Neural progenitor cell (in vitro differentiated cells): Measurements from ENCODE around the gene CNBP. TPM values are rescaled to one million over a fixed set of nuclear protein-coding genes. Genes with fewer than 3 reads are reported as not detected.

Experiments used
- DNase-seq: peaks from one replicate; pipeline ENCODE4 v3.0.0-alpha.2; 2016; ENCODE audit warnings: low spot score
- H2AFZ ChIP-seq: fragments of 200-600 bp; sonication (generic); replicated peaks from 2 replicates; pipeline ENCODE4 v1.6.1; 2016; ENCODE audit warnings: antibody characterized with exemption
- H3F3A ChIP-seq: fragments of 200-600 bp; sonication (generic); 2 replicates; pipeline ENCODE4 v1.6.1; 2016; ENCODE audit warnings: antibody characterized with exemption, low read depth
- H3K27ac ChIP-seq: fragments of 200-600 bp; sonication (generic); 2 replicates; pipeline ENCODE4 v1.5.1; 2016; ENCODE audit warnings: mild to moderate bottlenecking
- H3K27me3 ChIP-seq: fragments of 200-600 bp; sonication (generic); 2 replicates; pipeline ENCODE4 v1.6.1; 2016; ENCODE audit warnings: mild to moderate bottlenecking, moderate library complexity
- H3K36me3 ChIP-seq: fragments of 200-600 bp; sonication (generic); 2 replicates; pipeline ENCODE4 v1.5.1; 2016
- H3K4me1 ChIP-seq: fragments of 200-600 bp; sonication (generic); 2 replicates; pipeline ENCODE4 v1.6.1; 2016; ENCODE audit warnings: mixed run types
- H3K4me2 ChIP-seq: fragments of 200-600 bp; sonication (generic); 2 replicates; pipeline ENCODE4 v1.6.1; 2016
- H3K4me3 ChIP-seq: fragments of 200-600 bp; sonication (generic); 2 replicates; pipeline ENCODE4 v1.5.1; 2016
- H3K79me2 ChIP-seq: fragments of 200-600 bp; sonication (generic); 2 replicates; pipeline ENCODE4 v1.6.1; 2016; ENCODE audit warnings: low read depth
- H3K9ac ChIP-seq: fragments of 200-600 bp; sonication (generic); 2 replicates; pipeline ENCODE4 v1.6.1; 2016
- H3K9me3 ChIP-seq: fragments of 200-600 bp; sonication (generic); 2 replicates; pipeline ENCODE4 v1.5.1; 2016; ENCODE audit warnings: low read depth
- H4K20me1 ChIP-seq: fragments of 200-600 bp; sonication (generic); 2 replicates; pipeline ENCODE4 v1.6.1; 2016; ENCODE audit warnings: low read depth
- H3K27ac Mint-ChIP-seq: 3 replicates; pipeline ENCODE4 v1.8.0; 2021; ENCODE audit warnings: mixed read lengths
- H3K27me3 Mint-ChIP-seq: 2 replicates; pipeline ENCODE4 v1.8.0; 2022; ENCODE audit warnings: low read depth, mild to moderate bottlenecking, inconsistent platforms, moderate library complexity, mixed read lengths; ENCODE audit not compliant: insufficient read depth
- H3K36me3 Mint-ChIP-seq: 3 replicates; pipeline ENCODE4 v1.8.0; 2021; ENCODE audit warnings: mixed read lengths
- H3K4me1 Mint-ChIP-seq: 3 replicates; pipeline ENCODE4 v1.8.0; 2021; ENCODE audit warnings: mixed read lengths
- H3K4me3 Mint-ChIP-seq: 3 replicates; pipeline ENCODE4 v1.8.0; 2021; ENCODE audit warnings: mild to moderate bottlenecking, moderate library complexity, mixed read lengths
- H3K9me3 Mint-ChIP-seq: 3 replicates; pipeline ENCODE4 v1.8.0; 2020; ENCODE audit warnings: mixed read lengths
- CTCF ChIP-seq: fragments of 200-600 bp; sonication (generic); IDR thresholded peaks from 2 replicates; pipeline ENCODE4 v1.5.1; 2017; ENCODE audit warnings: antibody characterized with exemption, mild to moderate bottlenecking
- EZH2 ChIP-seq: fragments of 200-600 bp; sonication (generic); IDR thresholded peaks from 2 replicates; pipeline ENCODE4 v1.6.1; 2017; ENCODE audit warnings: antibody characterized with exemption, mild to moderate bottlenecking, moderate library complexity
- EZH2phosphoT487 ChIP-seq: fragments of 200-600 bp; sonication (generic); IDR thresholded peaks from 2 replicates; pipeline ENCODE4 v1.6.1; 2017; ENCODE audit warnings: antibody characterized with exemption
- total RNA-seq: library from RNA; depleted of rRNA; stranded (reverse); fragments of >200 nt; gene quantifications from 2 replicates; pipeline ENCODE4 v1.2.3, GENCODE V29; 2015; ENCODE audit warnings: low replicate concordance

Gene CNBP
- total RNA-seq, 1 donor from 2014 or later = 495 TPM

GRCh38 chr3:129162729-129163579 lies 20.7 kb downstream of the CNBP start:
- peak; percentile 51 for DNase-seq
- Mint-ChIP-seq H3K4me3 (peak overlapping the region; percentile 97), H3K4me1 (peaks cover 23% of the 10 kb centered on the region), H3K36me3 (peaks cover 17% of the 10 kb centered on the region), H3K9me3 (no peaks in the 10 kb centered on the region), H3K27ac (no peak overlapping the region), H3K27me3 (no peaks in the 10 kb centered on the region)
- Histone ChIP-seq H3K36me3 (peaks cover 9% of the 10 kb centered on the region), H3K4me3 (no peak overlapping the region), H3K27ac (no peak overlapping the region), H3K4me2 (peak overlapping the region; percentile 99), H3K9me3 (no peaks in the 10 kb centered on the region), H3K4me1 (peaks cover 6% of the 10 kb centered on the region), H4K20me1 (peaks cover 4% of the 10 kb centered on the region), H3K27me3 (no peaks in the 10 kb centered on the region), H3K79me2 (peaks cover 22% of the 10 kb centered on the region), H3F3A (peaks cover 68% of the 10 kb centered on the region), H2AFZ (no peak overlapping the region), H3K9ac (no peak overlapping the region)
- TF ChIP-seq EZH2 (no peak), EZH2phosphoT487 (no peak), CTCF (peak; percentile 40)

GRCh38 chr3:129161860-129162271 lies 21.8 kb downstream of the CNBP start:
- peak overlapping the region; percentile 79 for H3K4me3 ChIP-seq
- Mint-ChIP-seq H3K4me1 (peaks cover 23% of the 10 kb centered on the region), H3K4me3 (peak overlapping the region; percentile 97), H3K27ac (peak overlapping the region; percentile 99), H3K9me3 (no peaks in the 10 kb centered on the region), H3K36me3 (peaks cover 10% of the 10 kb centered on the region), H3K27me3 (no peaks in the 10 kb centered on the region)
- peaks cover 4% of the 10 kb centered on the region for H3K36me3 ChIP-seq
- peaks cover 6% of the 10 kb centered on the region for H3K4me1 ChIP-seq
- H4K20me1 ChIP-seq = no peaks in the 10 kb centered on the region
- H2AFZ ChIP-seq = peak overlapping the region; percentile 22
- peak overlapping the region; percentile 99 for H3K4me2 ChIP-seq
- peak overlapping the region; percentile 98 for H3K9ac ChIP-seq
- peaks cover 22% of the 10 kb centered on the region for H3K79me2 ChIP-seq
- peak; percentile 27 for DNase-seq
- TF ChIP-seq CTCF (no peak), EZH2 (no peak), EZH2phosphoT487 (no peak)
- no peaks in the 10 kb centered on the region for H3K27me3 ChIP-seq
- H3F3A ChIP-seq = peaks cover 58% of the 10 kb centered on the region
- H3K9me3 ChIP-seq = no peaks in the 10 kb centered on the region
- peak overlapping the region; percentile 100 for H3K27ac ChIP-seq

GRCh38 chr3:129160891-129161859 lies 22.5 kb downstream of the CNBP start, which contains the start of gene ISY1:
Gene ISY1, minus strand, starts transcription at chr3:129161063. Its CDS starts 88 bp downstream, at chr3:129160975.
- H3K9me3 ChIP-seq = no peaks in the 10 kb centered on the region
- H4K20me1 ChIP-seq = no peaks in the 10 kb centered on the region
- H3K4me3 ChIP-seq = peak within 1 kb of the TSS; percentile 79
- Mint-ChIP-seq H3K9me3 (no peaks in the 10 kb centered on the region), H3K4me3 (peak within 1 kb of the TSS; percentile 97), H3K4me1 (peaks cover 23% of the 10 kb centered on the region), H3K27me3 (no peaks in the 10 kb centered on the region), H3K27ac (peak within 1 kb of the TSS; percentile 99), H3K36me3 (peaks cover 8% of the 10 kb centered on the region)
- H3K36me3 ChIP-seq = peaks cover 8% of the 10 kb centered on the region
- H3K4me1 ChIP-seq = peaks cover 6% of the 10 kb centered on the region
- peak; percentile 97 for DNase-seq
- no peaks in the 10 kb centered on the region for H3K27me3 ChIP-seq
- peaks cover 51% of the 10 kb centered on the region for H3F3A ChIP-seq
- peak within 1 kb of the TSS; percentile 100 for H3K27ac ChIP-seq
- peaks cover 22% of the 10 kb centered on the region for H3K79me2 ChIP-seq
- peak within 1 kb of the TSS; percentile 98 for H3K9ac ChIP-seq
- peak within 1 kb of the TSS; percentile 100 for H2AFZ ChIP-seq
- peak within 1 kb of the TSS; percentile 99 for H3K4me2 ChIP-seq
- TF ChIP-seq EZH2phosphoT487 (peak; percentile 48), CTCF (peak; percentile 78), EZH2 (peak; percentile 75)
